NOMO-1 treated with dmso at 0.1 percent for 144 hours (cell line): ENCODE data around the gene TSHZ2.
"Not testable (repeated sequence)": the region's sequence is repeated elsewhere in the genome, so short reads cannot be mapped to it uniquely, and the experiment has no call there.

ENCODE experiments used
- DNase-seq: peaks from one replicate; lab custom pipeline; 2025; ENCODE audit not compliant: unreplicated experiment; lab: John Stamatoyannopoulos, UW

Gene TSHZ2

GRCh38 chr20:52996130-52996529 is 24.0 kb downstream of the TSHZ2 start:
- DNase-seq = no peak

GRCh38 chr20:52996658-52997057 is 24.5 kb downstream of the TSHZ2 start:
- DNase-seq = no peak

DNA sequence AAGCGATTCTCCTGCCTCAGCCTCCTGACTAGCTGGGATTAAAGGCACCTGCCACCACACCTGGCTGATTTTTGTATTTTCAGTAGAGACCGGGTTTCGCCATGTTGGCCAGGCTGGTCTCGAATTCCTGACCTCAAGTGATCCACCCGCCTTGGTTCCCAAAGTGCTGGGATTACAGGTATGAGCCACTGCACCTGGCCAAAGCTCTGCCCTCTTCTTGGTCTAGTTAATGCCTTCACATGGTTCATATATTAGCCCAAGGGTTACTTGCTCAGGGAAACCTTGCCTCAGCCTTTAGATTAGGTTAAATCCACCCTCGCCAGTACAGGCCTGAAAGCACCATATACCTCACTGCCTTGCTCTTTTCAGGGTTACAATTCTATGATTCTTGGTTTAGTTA is 26.1 kb downstream of the TSHZ2 start:
- no peak for DNase-seq

GRCh38 chr20:52999040-52999439 is 26.9 kb downstream of the TSHZ2 start:
- no peak for DNase-seq

DNA sequence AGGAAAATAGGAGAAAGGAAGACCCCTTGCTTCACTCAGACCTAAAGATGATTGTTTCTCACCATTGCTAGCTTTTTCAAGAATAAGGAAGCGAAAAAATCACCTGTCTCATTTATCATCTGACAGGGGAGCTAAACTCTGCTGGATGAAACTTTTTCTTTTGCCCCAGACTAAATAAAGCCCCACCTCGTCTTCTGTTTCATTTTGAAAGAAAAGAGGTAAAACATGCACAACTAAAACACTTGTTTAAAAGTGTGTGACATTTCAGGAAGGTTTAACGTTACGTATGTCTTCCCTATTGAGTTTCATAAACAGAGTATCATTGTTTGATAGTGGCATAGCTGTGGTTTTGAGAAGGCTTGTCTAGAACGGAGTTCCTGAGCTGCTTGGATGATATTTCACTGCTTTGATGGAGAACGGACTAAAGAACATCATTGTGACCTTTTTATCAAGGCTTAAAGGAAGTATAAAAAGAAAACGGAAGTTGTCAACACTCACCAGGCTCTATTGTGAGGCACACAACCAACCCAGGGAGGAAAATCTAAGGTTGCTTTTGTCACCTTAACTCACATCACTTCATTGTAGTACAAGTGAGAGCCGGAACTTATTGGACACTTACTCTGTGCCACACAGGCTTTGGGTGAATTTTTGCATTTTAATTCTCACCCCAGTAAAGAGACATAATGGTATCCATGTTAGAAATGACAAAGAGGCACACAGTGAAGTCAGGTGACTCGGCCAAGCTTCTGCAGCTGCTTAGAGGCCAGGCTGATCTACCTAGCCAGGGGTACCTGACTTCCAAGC is 29.5 kb downstream of the TSHZ2 start:
- DNase-seq = no peak

DNA sequence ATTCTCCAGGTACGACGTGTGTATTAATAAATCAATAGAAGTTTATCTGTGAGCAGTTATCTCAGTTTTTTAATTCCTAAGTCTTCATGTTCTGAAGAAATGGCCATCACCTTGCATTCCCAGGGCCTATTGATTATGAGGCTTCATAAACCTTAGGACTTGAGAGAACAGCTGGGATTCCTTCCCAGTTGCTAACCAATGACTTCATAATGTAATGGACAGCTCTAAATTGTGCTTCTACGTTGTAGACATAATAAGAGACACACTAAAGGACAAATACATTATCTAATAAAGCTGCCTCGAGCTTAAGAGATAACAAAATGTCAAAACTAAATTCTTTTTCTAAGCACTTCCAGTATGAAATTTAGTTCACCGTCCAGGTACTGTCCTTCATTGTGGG is 30.6 kb downstream of the TSHZ2 start:
- no peak for DNase-seq

DNA sequence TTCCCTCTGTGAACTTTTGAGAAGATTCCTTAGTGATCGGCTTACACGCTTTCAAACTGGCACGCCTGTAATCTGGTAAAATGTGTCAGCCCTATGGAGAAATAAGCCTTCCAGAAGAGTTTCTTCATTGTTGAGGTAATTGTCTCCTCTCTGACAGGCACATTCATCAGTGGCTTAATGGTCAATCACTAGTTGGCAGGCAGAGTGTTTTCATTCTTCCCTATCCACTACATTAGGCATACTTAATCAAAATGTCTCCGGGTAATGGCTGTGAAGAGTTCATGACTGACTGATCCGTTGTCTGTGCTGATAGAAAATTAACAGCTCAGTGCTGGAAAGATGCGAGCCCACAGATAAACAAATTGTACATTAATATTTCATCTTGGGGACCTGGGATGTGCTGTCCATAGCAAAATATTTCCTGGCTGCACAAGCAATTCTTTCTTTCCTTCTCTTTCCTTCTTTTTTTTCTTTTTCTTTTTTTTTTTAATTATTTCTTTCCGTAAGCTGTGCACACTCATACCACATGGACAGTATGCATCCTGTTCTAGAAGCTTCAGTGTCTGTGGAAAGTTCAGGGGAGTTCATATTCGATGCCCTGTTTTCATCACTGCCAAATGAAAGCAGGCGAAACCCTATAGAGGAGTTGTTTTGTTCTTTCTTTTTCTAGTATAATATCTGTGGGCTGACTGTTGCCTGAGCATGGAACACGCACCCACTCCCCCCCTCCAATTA is 31.4 kb downstream of the TSHZ2 start:
- DNase-seq = no peak

DNA sequence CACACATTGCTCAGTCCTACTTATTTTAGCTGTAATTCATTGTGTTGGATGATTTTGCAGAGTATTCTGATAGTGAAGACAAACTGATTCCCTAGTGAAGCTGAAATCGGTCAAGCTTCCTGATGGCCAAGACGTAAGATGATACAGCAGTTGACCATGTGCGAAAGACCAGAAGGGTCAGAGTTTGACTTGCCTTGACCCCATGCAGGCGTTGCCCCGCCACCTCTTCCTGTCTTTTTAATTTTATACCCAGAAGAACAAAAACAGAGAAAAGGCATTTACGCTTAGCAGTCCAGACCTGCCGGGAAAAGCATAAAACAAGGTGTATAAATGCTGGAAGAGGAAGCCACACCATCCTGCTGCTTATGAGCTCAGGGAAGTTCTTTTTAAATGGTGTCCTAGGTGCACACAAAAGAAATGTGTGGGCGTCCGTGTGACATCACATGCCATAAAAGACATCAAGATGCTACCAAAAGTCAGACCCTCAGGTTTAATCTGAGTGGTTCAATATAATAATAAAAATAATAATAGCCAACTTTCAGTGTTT is 32.2 kb downstream of the TSHZ2 start:
- DNase-seq = no peak

- no peak for DNase-seq
Observed at GRCh38 chr20:53009979-53010735, 38.0 kb downstream of the TSHZ2 start.

DNA sequence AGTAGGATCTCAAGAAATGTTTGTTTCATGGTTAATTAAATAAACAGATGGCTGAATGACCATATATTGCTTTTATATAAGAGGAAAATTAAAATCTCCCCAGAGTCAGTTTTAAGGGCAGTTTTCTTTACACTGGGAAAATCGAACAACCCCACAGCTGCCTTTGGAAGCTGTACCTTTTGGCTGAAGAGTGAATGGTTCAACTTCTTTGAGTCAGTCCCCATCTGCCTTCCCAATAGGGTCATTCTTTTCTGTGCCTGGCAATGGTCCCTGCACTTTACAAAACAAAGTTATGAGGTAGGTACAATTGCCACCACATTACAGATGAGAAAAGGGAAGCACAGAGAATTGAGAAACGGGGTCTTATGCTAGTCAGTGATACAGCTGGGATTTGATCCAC is 39.5 kb downstream of the TSHZ2 start:
- DNase-seq = no peak

DNA sequence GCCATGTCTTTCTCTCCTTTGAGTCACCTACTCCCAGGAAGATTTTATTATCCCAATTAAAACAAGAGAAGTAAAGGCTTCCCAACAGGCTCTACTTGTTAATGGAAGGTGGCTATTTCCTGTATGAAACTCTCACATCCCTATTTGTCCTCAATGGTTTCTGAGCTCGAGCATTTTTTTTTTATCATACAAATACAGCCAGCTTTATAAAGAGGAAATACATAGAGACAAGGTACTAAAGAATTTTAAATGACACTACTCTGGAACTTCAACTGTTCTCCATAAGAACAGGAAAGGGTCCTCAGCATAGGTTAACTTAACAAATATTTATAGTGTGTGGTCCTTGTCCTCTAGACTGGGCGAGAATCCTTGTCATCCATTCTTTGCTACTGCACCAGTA is 41.0 kb downstream of the TSHZ2 start:
- no peak for DNase-seq

- no peak for DNase-seq
Observed at GRCh38 chr20:53013847-53014246, 41.7 kb downstream of the TSHZ2 start.

- no peak for DNase-seq
Observed at GRCh38 chr20:53016071-53016470, 43.9 kb downstream of the TSHZ2 start.

GRCh38 chr20:53016534-53017042 is 44.4 kb downstream of the TSHZ2 start:
- DNase-seq = no peak

DNA sequence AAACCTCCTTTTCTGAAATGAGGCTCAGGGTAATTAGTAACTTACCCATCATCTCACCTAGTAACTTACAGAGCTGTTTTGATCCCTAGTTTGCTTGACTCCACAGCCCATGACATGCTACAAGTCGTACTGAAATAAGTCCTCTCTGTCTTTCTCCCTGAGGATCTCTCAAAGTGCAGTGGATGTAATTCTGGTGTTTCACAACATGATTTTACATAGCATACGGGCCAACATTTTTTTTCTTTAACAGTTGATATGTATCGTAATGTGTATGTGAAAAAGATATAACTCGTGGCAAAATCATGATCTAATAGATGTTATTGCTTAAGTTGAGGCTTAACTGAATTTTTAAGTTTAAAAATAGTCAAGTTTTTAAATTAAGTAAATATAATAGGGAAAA is 45.0 kb downstream of the TSHZ2 start:
- DNase-seq = no peak

GRCh38 chr20:53019464-53019863 is 47.3 kb downstream of the TSHZ2 start:
- DNase-seq = no peak

- no peak for DNase-seq
Observed at GRCh38 chr20:53020376-53020775, 48.2 kb downstream of the TSHZ2 start.

- no peak for DNase-seq
Observed at GRCh38 chr20:53020834-53021233, 48.7 kb downstream of the TSHZ2 start.

DNA sequence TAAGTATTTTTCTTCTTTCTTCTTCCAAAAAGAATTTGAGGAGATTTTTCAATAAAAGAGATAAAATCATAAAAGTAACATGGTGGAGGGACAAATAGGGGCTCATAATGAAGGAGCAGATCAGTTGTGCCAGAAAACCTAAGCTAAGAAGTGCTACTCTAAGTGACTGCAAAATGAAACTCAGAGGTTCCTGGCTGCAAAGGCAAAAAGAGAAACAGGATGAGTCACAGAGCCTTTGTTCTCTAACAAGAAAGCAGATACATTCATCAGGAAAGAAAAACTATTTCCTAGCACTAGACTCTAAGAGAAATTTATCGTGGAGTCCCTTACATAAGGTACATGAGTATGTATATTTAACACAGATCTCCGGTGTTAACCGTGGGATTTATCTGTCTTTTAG is 49.8 kb downstream of the TSHZ2 start:
- no peak for DNase-seq

DNA sequence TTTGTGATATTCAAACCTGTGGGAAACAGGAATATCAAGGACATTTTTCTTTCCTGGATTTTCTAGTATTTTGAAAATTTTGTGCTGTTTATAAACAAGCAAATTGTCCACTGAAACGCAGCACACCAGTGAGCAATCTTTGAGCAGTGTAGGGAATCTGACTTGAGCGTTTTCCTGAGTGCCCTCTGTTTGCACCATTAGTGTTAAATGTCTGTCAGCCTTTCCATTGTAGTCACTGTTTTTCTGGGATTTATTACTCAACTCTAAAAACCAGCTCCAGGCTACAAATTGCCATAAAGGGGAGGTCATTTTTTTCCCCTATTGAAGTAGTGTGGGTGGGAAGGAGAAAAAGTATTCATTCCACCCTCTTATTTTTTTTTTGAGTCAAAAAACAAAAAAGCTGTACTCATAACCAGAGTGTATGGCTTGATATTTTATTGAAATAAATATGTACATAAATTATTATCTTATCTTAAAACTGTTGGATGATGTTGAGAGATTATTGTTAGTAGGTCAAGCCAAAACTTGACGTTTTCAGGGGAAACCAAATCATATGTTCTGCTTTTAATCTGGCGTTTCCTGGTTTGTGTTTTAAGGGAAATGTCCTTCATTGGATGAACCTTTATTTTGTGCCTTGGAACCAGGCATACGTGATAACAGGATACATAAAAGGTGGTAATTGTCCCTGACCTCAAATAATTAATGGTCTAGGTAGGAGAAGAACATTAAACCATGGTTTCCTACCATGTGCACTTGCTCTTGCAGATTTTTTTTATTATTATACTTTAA is 51.8 kb downstream of the TSHZ2 start:
- DNase-seq = no peak

DNA sequence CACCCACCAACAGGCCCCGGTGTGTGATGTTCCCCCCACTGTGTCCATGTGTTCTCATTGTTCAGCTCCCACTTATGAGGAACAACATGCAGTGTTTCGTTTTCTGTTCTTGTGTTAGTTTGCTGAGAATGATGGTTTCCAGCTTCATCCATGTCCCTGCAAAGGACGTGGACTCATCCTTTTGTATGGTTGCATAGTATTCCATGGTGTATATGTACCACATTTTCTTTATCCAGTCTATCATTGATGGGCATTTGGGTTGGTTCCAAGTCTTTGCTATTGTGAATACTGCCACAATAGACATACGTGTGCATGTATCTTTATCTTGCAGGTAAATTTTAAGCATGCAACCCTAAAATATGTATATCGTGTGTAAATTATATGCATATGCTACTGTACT is 52.5 kb downstream of the TSHZ2 start:
- DNase-seq = not testable (repeated sequence)
